ENCODE results near the gene GLMN.

DNA sequence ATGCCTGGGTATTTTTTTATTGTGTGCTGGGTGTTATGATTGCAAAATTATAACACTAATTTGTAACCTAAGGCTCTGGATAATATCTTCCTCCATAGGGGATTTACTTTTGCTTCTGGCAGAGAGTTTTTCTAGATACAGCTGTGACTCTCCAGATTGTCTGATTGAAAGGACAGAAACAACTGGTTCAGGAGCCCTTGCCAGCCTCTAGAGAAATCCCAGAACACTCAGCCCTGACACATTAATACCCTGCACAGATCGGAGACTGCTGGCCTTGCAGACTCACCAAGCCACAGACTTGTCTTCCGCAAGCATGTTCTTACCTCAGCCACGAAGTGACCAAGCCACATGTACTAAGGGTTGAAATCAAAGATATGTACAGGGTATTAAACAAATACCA lies 70.4 kb downstream of the GLMN start:
- TF ChIP-seq, protein P1, sequence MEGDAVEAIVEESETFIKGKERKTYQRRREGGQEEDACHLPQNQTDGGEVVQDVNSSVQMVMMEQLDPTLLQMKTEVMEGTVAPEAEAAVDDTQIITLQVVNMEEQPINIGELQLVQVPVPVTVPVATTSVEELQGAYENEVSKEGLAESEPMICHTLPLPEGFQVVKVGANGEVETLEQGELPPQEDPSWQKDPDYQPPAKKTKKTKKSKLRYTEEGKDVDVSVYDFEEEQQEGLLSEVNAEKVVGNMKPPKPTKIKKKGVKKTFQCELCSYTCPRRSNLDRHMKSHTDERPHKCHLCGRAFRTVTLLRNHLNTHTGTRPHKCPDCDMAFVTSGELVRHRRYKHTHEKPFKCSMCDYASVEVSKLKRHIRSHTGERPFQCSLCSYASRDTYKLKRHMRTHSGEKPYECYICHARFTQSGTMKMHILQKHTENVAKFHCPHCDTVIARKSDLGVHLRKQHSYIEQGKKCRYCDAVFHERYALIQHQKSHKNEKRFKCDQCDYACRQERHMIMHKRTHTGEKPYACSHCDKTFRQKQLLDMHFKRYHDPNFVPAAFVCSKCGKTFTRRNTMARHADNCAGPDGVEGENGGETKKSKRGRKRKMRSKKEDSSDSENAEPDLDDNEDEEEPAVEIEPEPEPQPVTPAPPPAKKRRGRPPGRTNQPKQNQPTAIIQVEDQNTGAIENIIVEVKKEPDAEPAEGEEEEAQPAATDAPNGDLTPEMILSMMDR (IDR thresholded peaks at IDR 0.05) = no peak
- TF ChIP-seq POLR2A (IDR thresholded peaks at IDR 0.05) = no peak

Measured in right lobe of liver (tissue), 4 donors.